Fibroblast of skin of right biceps (primary cell): ENCODE data around the gene FHIT.

Experiments
- DNase-seq: peaks from one replicate; pipeline ENCODE4 v3.0.0-alpha.2; 2013

FHIT gene

DNA sequence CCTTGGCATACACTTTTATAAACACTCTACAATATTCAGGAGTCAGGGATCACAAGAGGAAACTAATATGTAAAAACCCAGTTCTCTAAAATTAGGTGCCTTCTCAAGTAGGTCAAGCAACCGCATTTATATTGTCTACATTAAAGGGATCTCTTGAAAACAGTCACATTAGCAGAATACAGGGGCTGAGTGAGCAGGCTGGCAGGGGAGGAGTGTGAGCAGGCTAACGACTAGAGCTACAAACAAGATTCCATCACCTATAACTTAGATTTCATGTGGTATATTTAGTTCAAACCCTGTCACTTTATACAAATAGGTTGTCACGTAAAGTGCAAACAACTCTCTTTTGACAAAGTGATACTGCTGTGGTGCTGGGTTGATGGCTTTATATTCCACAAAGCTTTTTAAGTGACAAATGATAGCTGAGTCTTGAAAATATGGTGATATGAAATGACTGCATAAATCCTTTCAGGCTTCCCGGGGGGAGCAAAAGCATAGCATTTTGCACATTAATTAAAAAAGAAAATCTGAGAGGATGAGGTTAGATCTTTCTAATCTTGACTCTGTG, 937.9 kb downstream of the FHIT start:
- DNase-seq, result no peak

GRCh38 chr3:60309539-60310268, 941.5 kb downstream of the FHIT start:
- no peak for DNase-seq

- DNase-seq, result no peak
Measured at GRCh38 chr3:60308808-60309207, 942.4 kb downstream of the FHIT start.

DNA sequence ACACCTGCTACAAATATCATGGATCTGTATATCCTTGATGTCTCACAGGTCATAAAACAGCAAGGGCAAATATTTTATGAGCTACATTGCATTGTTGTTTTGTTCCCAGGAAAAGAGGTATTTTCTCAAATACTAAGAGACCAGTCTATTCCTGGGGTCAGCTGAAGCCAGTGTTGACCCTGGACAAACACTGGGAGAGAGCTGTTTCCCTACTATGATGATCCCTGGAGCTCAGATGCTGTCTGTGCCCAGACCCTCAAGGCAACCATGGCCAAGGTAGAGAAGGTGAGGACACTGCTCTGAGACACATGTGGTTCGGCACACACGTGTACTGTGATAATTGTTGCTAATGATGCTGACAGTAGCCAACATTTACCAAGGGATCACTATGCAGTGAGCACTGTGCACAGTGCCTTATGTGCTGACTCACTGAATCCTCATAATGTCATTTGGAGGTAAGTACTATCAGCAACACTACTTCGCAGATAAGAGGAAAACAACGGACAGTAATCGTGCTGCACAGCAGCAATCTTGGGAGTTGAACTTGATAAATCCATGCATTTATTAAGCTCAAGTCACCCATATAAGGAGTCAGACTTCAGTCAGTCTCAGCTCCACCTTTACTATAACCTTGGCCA, 943.6 kb downstream of the FHIT start:
- no peak for DNase-seq

- DNase-seq, result peak; percentile 87
Measured at GRCh38 chr3:60304112-60304511, 947.1 kb downstream of the FHIT start.

DNA sequence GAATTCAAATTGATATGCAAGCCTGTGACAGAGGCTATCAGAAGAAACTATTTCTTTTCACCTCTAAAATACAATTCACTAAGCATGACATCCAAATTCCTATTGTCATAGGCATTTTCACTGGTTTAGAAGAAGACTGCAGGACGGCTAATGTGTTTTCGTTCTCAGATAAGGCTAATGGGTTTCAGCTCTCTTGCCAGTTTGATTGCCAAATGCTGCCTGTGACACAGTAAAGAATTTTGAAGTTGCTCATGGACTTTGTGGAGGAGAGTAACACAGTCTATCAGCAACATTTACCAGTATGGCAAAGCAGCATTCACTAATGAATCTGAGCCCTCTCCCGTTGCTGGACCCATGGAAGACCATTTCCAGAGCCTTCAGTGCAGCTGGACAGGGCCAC, 948.1 kb downstream of the FHIT start:
- peak; percentile 53 for DNase-seq

- peak; percentile 82 for DNase-seq
Measured at GRCh38 chr3:60301142-60301541, 950.1 kb downstream of the FHIT start.

- no peak for DNase-seq
Measured at GRCh38 chr3:60298141-60298540, 953.1 kb downstream of the FHIT start.

DNA sequence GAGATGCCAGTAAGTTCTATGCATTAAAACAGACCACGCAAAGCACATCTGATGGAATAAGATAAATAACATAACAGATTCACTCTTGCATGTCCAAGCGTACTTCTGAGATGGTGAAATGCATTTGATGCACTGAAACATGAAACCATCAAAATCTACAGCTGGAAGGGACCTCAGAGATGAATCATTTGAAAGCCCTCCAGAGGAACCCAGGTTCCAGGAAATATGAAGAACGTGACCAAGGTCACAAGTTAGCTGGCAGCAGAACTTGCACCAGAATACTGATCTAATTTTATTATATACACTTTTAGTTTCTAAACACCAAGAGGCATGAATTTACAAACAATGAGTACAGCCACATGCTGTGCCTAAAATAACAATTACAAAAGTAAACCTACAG, 957.1 kb downstream of the FHIT start:
- DNase-seq, result peak; percentile 81

- DNase-seq, result no peak
Measured at GRCh38 chr3:60291115-60291514, 960.1 kb downstream of the FHIT start.

DNA sequence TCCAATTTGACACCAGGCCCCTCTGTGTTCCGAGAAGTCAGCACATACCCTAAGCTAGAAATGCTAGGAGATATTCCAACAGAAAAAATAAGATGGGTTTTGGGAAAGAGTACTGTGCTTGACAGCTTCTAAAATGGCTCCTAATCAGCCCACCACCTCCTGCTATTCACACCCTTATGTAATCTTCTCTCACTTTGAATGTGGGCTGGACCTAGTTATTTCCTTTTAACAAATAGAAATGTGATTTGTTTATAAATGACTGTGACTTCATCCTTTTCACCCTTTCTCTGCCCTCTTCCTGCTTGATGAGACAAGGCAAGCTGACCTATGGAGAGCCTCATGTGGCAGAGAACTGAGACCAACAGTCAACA, 961.1 kb downstream of the FHIT start:
- DNase-seq, result no peak

DNA sequence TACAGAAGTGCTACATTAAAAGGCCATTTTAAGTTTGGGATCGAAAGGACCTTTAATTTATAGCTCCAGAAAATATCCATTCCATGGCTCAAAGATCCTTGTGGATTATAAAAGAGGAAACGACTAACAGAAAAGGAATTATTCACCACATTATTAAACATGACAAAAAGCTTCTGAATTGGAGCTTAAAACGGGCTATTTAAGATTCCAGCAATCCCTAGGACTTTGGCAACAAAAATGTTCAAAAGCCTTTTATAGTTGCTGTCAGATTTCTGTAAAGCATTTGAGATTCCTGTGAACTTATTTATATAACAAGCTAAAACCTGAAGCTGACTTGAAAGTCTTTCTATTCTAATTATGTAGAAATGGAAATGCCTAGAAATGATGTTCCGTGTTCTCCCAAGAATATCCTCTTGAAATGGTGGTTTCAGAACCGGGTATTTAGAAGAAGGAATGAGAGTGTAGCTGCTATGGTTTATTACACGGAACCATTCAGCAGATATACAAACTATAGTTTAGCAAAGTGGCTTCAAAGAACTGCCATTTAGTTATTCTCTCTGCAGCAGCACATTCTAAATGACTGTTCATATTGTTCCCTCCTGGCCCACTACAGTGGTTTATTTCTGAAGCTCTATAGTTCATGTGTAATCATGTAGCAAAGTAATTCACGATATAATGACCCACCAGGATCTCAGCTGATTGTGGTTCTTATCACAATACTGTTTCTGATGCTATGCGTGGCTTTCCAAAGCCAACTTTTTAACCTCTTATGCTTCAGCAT, 961.7 kb downstream of the FHIT start:
- DNase-seq, result peak; percentile 68

DNA sequence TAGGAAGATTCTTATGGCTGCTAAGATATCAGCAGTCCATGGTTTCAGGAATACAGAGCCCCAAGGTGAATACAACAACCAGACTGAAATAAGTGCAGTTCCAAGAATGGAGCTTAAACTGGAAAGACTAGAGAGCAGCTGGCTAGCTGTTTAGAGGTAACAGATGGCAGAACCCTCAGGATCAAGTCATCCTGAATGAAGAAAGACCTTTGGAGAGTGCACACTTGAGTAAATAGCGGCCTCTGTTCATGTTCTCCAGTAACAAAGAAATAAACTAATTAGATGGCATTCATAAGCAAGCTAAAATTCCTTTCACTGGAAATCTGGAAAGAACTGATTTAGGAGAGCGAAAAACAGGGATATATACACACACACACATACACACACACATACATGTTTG, 968.4 kb downstream of the FHIT start:
- no peak for DNase-seq

DNA sequence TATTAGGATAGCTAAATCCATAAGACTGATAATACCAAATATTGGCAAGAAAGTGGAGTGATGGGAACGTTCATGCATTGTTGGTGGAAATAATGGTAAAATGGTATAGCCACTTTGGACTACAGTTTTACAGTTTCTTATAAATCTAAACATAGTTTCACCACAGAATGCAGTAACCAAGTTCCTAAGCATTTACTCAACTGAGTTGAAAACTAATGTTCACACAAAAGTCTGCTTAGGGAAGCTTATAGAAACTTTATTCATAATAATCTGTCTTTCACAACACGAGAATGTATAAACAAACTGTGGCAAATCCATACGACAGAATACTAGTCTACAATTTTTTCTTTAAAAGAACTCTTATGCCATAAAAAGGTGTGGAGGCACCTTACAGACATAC, 969.3 kb downstream of the FHIT start:
- no peak for DNase-seq

GRCh38 chr3:60277361-60277800, 973.9 kb downstream of the FHIT start:
- no peak for DNase-seq

DNA sequence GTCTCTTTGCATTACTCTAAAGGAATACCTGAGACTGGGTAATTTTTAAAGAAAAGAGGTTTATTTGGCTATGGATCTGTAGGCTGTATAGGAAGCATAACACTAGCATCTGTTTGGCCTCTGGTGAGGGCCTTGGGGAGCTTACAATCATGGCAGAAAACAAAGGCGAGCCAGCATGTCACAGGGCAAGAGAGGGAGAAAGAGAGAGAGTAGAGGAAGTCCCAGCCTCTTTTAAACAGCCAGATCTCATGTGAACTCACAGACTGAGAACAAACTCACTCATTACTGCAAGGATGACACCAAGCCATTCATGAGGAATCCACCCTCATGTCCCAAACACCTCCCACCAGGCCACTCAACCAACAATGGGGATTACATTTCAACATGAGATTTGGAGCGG, 974.6 kb downstream of the FHIT start:
- no peak for DNase-seq

DNA sequence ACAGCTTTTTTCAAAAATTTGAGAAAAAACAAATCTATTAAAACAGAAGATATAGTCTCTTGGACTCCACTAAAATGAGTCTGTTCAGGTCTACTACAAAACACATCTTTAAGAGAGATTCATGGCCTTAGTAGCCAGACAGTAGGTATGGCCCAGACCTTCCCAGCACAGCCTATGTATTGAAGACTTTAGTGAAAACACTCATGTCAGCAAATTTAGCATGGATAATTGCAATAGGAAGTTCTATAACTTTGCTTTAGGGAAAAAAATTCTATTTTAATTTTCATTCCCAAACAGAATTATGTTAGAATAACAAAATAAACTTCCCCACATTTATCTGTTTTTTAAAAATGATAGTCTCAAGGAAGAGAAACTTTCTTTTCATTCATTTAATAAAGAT, 976.6 kb downstream of the FHIT start:
- no peak for DNase-seq

DNA sequence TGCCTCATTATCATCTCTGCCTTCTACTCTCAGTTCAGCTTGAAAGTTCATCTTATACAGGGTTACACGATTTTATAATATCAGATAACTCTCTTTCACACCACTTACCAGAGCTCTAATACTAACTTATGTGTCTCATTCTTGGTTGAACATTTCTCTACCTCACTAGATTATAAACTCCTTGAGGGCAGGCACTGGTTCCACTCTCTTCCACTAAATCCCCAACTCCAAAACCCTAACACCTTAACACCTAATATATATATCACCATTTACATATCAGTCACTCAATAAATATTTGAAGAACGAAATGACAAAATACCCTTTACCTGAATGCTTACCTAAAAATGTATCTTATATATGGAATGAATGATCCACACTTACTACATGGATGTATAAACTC, 977.2 kb downstream of the FHIT start:
- no peak for DNase-seq

DNA sequence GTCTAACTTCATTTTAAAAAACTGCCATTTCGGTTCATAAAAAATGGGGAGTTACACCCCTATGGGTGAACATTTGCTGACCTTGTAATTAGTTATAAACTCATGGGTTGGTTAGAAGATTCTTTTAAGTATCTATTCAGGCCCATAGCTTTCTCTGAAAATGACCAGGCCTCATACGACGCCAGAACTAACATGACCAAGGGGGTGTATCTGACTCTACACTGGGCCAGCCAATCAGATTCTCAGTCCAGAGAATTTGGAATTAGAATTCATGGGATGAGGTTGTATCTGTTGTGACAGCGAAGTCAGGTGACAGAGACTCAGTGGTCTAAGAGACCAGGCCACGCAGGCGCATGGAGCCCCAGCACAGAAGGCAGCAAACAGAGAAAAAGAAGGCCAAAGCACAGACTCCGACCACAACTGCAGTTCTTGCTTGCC, 981.4 kb downstream of the FHIT start:
- DNase-seq, result no peak

- DNase-seq, result no peak
Measured at GRCh38 chr3:60269377-60269776, 981.9 kb downstream of the FHIT start.

GRCh38 chr3:60268123-60268522, 983.1 kb downstream of the FHIT start:
- DNase-seq, result no peak

DNA sequence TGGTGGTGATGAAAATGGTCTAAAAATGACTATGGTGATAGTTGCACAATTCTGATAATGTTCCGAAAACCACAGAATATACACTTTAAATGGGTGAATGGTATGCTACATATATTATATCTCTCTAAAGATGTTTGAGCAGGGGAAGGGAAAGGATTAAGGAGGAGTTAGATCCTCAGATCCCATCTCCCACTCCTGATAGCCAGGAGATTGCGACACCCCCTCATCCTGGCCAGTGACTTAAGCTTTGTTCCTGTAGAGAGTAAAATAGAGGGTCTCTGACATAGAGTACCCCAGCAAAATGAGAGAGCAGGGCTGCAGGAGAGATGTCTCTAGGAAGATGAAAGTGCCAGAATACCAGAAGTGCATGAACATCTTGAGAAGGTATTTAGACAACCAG, 984.8 kb downstream of the FHIT start:
- DNase-seq, result no peak

DNA sequence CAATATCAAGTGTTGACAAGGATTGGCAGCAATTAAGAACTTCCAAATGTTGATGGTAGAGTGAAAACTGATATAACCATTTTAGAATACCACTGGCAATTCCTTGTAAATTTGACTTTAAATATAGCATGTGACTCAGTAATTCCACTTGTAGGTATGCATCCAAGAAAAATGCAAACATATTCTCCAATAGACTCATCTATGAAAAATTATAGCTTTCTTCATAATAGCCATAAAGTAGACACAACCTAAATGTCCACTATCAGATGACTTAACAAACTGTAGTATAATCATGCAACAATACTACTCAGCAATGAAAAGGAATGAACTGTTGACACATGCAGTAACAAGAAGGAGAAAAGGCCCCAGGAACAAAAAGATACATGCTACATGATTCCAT, 988.1 kb downstream of the FHIT start:
- peak; percentile 40 for DNase-seq

- no peak for DNase-seq
Measured at GRCh38 chr3:60262546-60262945, 988.7 kb downstream of the FHIT start.
